Neural crest cell (in vitro differentiated cells): ENCODE data around the gene VGLL4. TPM values are rescaled to one million over a fixed set of nuclear protein-coding genes. Genes with fewer than 3 reads are reported as not detected.
A peak's percentile ranks its signal among the peaks of the same experiment; 100 is the strongest.

Experiments
- DNase-seq: peaks from one replicate; pipeline ENCODE4 v3.0.0; 2021; ENCODE audit warnings: low read depth, mixed read lengths, low spot score
- H3K27ac Mint-ChIP-seq: one replicate; pipeline ENCODE4 v1.8.0; 2021; ENCODE audit warnings: mild to moderate bottlenecking, mixed read lengths; ENCODE audit not compliant: unreplicated experiment
- H3K27me3 Mint-ChIP-seq: 2 replicates; pipeline ENCODE4 v1.8.0; 2021; ENCODE audit warnings: low read depth, mild to moderate bottlenecking, mixed read lengths
- H3K36me3 Mint-ChIP-seq: 2 replicates; pipeline ENCODE4 v1.8.0; 2021; ENCODE audit warnings: low read depth, mild to moderate bottlenecking, mixed read lengths
- H3K4me1 Mint-ChIP-seq: 2 replicates; pipeline ENCODE4 v1.8.0; 2021; ENCODE audit warnings: mixed read lengths
- H3K4me3 Mint-ChIP-seq: one replicate; pipeline ENCODE4 v1.8.0; 2021; ENCODE audit warnings: mild to moderate bottlenecking, mixed read lengths
- H3K9me3 Mint-ChIP-seq: 2 replicates; pipeline ENCODE4 v1.8.0; 2021; ENCODE audit warnings: mixed read lengths
- CTCF ChIP-seq: fragments of 200-600 bp; sonication (generic); conservative IDR thresholded peaks from 2 replicates; pipeline ENCODE4 v1.5.0; 2021; ENCODE audit warnings: antibody characterized with exemption, mild to moderate bottlenecking
- total RNA-seq: library from RNA; stranded (reverse); gene quantifications from 2 replicates; pipeline ENCODE4 v1.2.1, GENCODE V29; 2021

Gene VGLL4
- total RNA-seq, 1 donor from 2014 or later = 82.8 TPM

- H3K27me3 Mint-ChIP-seq = no peaks in the 10 kb centered on the region
- no peaks in the 10 kb centered on the region for H3K9me3 Mint-ChIP-seq
- no peak for TF ChIP-seq CTCF
- no peak for DNase-seq
- H3K36me3 Mint-ChIP-seq = no peaks in the 10 kb centered on the region
- H3K4me1 Mint-ChIP-seq = peaks cover 4% of the 10 kb centered on the region
- H3K4me3 Mint-ChIP-seq = no peak overlapping the region
- no peak overlapping the region for H3K27ac Mint-ChIP-seq
These were observed 14.5 kb upstream of the VGLL4 start for GRCh38 chr3:11658180-11658579.

- no peaks in the 10 kb centered on the region for H3K36me3 Mint-ChIP-seq
- no peak for DNase-seq
- H3K4me3 Mint-ChIP-seq = no peak overlapping the region
- peak overlapping the region; percentile 1 for H3K27ac Mint-ChIP-seq
- no peaks in the 10 kb centered on the region for H3K9me3 Mint-ChIP-seq
- H3K27me3 Mint-ChIP-seq = no peaks in the 10 kb centered on the region
- peak; percentile 49 for TF ChIP-seq CTCF
- H3K4me1 Mint-ChIP-seq = no peaks in the 10 kb centered on the region
These were observed 11.6 kb upstream of the VGLL4 start for GRCh38 chr3:11655196-11655928.

- no peak for TF ChIP-seq CTCF
- no peaks in the 10 kb centered on the region for H3K9me3 Mint-ChIP-seq
- no peaks in the 10 kb centered on the region for H3K4me1 Mint-ChIP-seq
- H3K36me3 Mint-ChIP-seq = no peaks in the 10 kb centered on the region
- no peak overlapping the region for H3K27ac Mint-ChIP-seq
- H3K27me3 Mint-ChIP-seq = no peaks in the 10 kb centered on the region
- H3K4me3 Mint-ChIP-seq = no peak overlapping the region
- no peak for DNase-seq
These were observed 10.5 kb upstream of the VGLL4 start for GRCh38 chr3:11654166-11654565.

- Mint-ChIP-seq H3K36me3 (no peaks in the 10 kb centered on the region), H3K27ac (no peak overlapping the region), H3K4me3 (no peak overlapping the region), H3K4me1 (no peaks in the 10 kb centered on the region), H3K27me3 (no peaks in the 10 kb centered on the region), H3K9me3 (no peaks in the 10 kb centered on the region)
- DNase-seq = no peak
- TF ChIP-seq CTCF = peak; percentile 12
These were observed 9.8 kb upstream of the VGLL4 start for GRCh38 chr3:11653298-11654055.

- H3K4me1 Mint-ChIP-seq = no peaks in the 10 kb centered on the region
- no peaks in the 10 kb centered on the region for H3K27me3 Mint-ChIP-seq
- no peak overlapping the region for H3K4me3 Mint-ChIP-seq
- TF ChIP-seq CTCF = peak; percentile 78
- no peaks in the 10 kb centered on the region for H3K9me3 Mint-ChIP-seq
- no peak overlapping the region for H3K27ac Mint-ChIP-seq
- H3K36me3 Mint-ChIP-seq = no peaks in the 10 kb centered on the region
- no peak for DNase-seq
These were observed 8.2 kb upstream of the VGLL4 start for GRCh38 chr3:11651900-11652299.
